Islet of Langerhans (tissue), 1 donor: ENCODE measurements around the gene PDXK.

Source experiments
- FAIRE-seq: peaks from one replicate; lab custom pipeline; 2011; peaks lifted over from hg19 to GRCh38; lab: Jason Lieb, UNC

PDXK gene

GRCh38 chr21:43783098-43783700, 64.3 kb downstream of the PDXK start:
- no peak for FAIRE-seq

GRCh38 chr21:43785134-43785533, 66.2 kb downstream of the PDXK start:
- FAIRE-seq: no peak

- FAIRE-seq: no peak
Observed at GRCh38 chr21:43786300-43786806, 67.4 kb downstream of the PDXK start.

- no peak for FAIRE-seq
Observed at GRCh38 chr21:43786807-43787440, 68.0 kb downstream of the PDXK start.

- FAIRE-seq: no peak
Observed at GRCh38 chr21:43789276-43790009, 70.5 kb downstream of the PDXK start, which contains the start of gene RRP1. RRP1 (plus strand) TSS chr21:43789577; CDS start chr21:43789630, 53 bp downstream.

- FAIRE-seq: no peak
Observed at GRCh38 chr21:43790010-43790524, 71.1 kb downstream of the PDXK start.

- no peak for FAIRE-seq
Observed at GRCh38 chr21:43792406-43792805, 73.5 kb downstream of the PDXK start.

- no peak for FAIRE-seq
Observed at GRCh38 chr21:43793243-43793642, 74.3 kb downstream of the PDXK start.

- no peak for FAIRE-seq
Observed at GRCh38 chr21:43794311-43794710, 75.4 kb downstream of the PDXK start.

- FAIRE-seq: no peak
Observed at GRCh38 chr21:43794857-43795256, 75.9 kb downstream of the PDXK start.

- FAIRE-seq: no peak
Observed at GRCh38 chr21:43797415-43797814, 78.5 kb downstream of the PDXK start.

- FAIRE-seq: no peak
Observed at GRCh38 chr21:43797925-43798715, 79.2 kb downstream of the PDXK start.

- no peak for FAIRE-seq
Observed at GRCh38 chr21:43799301-43799840, 80.4 kb downstream of the PDXK start.

- FAIRE-seq: no peak
Observed at GRCh38 chr21:43800124-43800523, 81.2 kb downstream of the PDXK start.

GRCh38 chr21:43800566-43800965, 81.6 kb downstream of the PDXK start:
- FAIRE-seq: no peak

- no peak for FAIRE-seq
Observed at GRCh38 chr21:43801006-43801783, 82.3 kb downstream of the PDXK start.

GRCh38 chr21:43802713-43803313, 83.9 kb downstream of the PDXK start:
- FAIRE-seq: no peak

- no peak for FAIRE-seq
Observed at GRCh38 chr21:43803558-43804300, 84.8 kb downstream of the PDXK start.

GRCh38 chr21:43805275-43805800, 86.4 kb downstream of the PDXK start:
- FAIRE-seq: no peak
